Stimulated activated CD8-positive, alpha-beta memory T cell treated with anti-CD3 and anti-CD28 coated beads, Interleukin-4, amount 100 ng/mL, for 4 hours (primary cell): ENCODE measurements around the gene RBP3.

Experiments used
- DNase-seq, 2 donors: peaks; one replicate each; pipeline ENCODE4 v3.0.0-alpha.2; 2020; ENCODE audit warnings: low read depth in 2 of 2, low spot score in 1 of 2

RBP3 gene

GRCh38 chr10:47318706-47319105, 29.5 kb upstream of the RBP3 start:
- no peak for DNase-seq

- no peak for DNase-seq
Observed at GRCh38 chr10:47319784-47320183, 28.4 kb upstream of the RBP3 start.

GRCh38 chr10:47320812-47321211, 27.4 kb upstream of the RBP3 start:
- no peak for DNase-seq

GRCh38 chr10:47321521-47322195, 26.5 kb upstream of the RBP3 start:
- no peak for DNase-seq

- no peak for DNase-seq
Observed at GRCh38 chr10:47322300-47323061, 25.7 kb upstream of the RBP3 start, which contains the start of gene GDF2. Gene GDF2 (plus strand): TSS chr10:47322454. CDS start chr10:47322669, 215 bp downstream.

- no peak for DNase-seq
Observed at GRCh38 chr10:47323087-47323486, 25.1 kb upstream of the RBP3 start.

GRCh38 chr10:47323636-47324296, 24.4 kb upstream of the RBP3 start:
- DNase-seq, result no peak

- no peak for DNase-seq
Observed at GRCh38 chr10:47325303-47326291, 22.6 kb upstream of the RBP3 start.

- DNase-seq, result no peak
Observed at GRCh38 chr10:47326306-47326926, 21.7 kb upstream of the RBP3 start.

- no peak for DNase-seq
Observed at GRCh38 chr10:47326927-47327330, 21.2 kb upstream of the RBP3 start.

- DNase-seq, result no peak
Observed at GRCh38 chr10:47329855-47330254, 18.3 kb upstream of the RBP3 start.

GRCh38 chr10:47330366-47330765, 17.8 kb upstream of the RBP3 start:
- DNase-seq, result no peak

- DNase-seq, result no peak
Observed at GRCh38 chr10:47330804-47331203, 17.4 kb upstream of the RBP3 start.

GRCh38 chr10:47331491-47331890, 16.7 kb upstream of the RBP3 start:
- DNase-seq, result no peak

- DNase-seq, result no peak
Observed at GRCh38 chr10:47331954-47332353, 16.2 kb upstream of the RBP3 start.

- DNase-seq, result no peak
Observed at GRCh38 chr10:47332371-47332770, 15.8 kb upstream of the RBP3 start.

- DNase-seq, result no peak
Observed at GRCh38 chr10:47332946-47333345, 15.2 kb upstream of the RBP3 start.

GRCh38 chr10:47333532-47333931, 14.6 kb upstream of the RBP3 start:
- DNase-seq, result no peak

GRCh38 chr10:47334466-47335295, 13.5 kb upstream of the RBP3 start:
- no peak for DNase-seq

GRCh38 chr10:47335906-47336305, 12.3 kb upstream of the RBP3 start:
- DNase-seq, result no peak
